Prostate gland (tissue), 2 donors: Measurements from ENCODE around the gene DAP. TPM values are rescaled to one million over a fixed set of nuclear protein-coding genes. Genes with fewer than 3 reads are reported as not detected.
"Not testable (repeated sequence)": the region's sequence is repeated elsewhere in the genome, so short reads cannot be mapped to it uniquely, and the experiment has no call there.

Experiments used
- DNase-seq: peaks from one replicate; pipeline ENCODE4 v3.0.0-alpha.2; 2019; ENCODE audit warnings: low spot score
- H3K27ac ChIP-seq, 2 donors: fragments of 200-600 bp; sonication (generic); 2 replicates each; pipeline ENCODE4 v1.5.1; 2017 to 2019
- H3K27me3 ChIP-seq: fragments of 200-600 bp; sonication (generic); replicated peaks from 2 replicates; pipeline ENCODE4 v1.5.1; 2019; ENCODE audit not compliant: insufficient read depth
- H3K36me3 ChIP-seq, 2 donors: fragments of 200-600 bp; sonication (generic); 1 replicate in 1 of 2; 2 replicates in 1 of 2; pipeline versions ENCODE4 v1.5.1 to v1.8.1; 2017 to 2019
- H3K4me1 ChIP-seq: fragments of 200-600 bp; sonication (generic); replicated peaks from 2 replicates; pipeline ENCODE4 v1.5.1; 2019
- H3K4me3 ChIP-seq, 2 donors: fragments of 200-600 bp; sonication (generic); 2 replicates each; pipeline ENCODE4 v1.5.1; 2017 to 2019
- H3K9me3 ChIP-seq: fragments of 200-600 bp; sonication (generic); 2 replicates; pipeline ENCODE4 v1.5.1; 2017
- CTCF ChIP-seq, 4 experiments: fragments of 200-600 bp in 2 of 4; fragments of 450-650 bp in 2 of 4; sonication (generic) in 2 of 4; IDR thresholded peaks; 1 replicate in 3 of 4; 2 replicates in 1 of 4; pipeline ENCODE4 v1.5.1; 2016 to 2019; ENCODE audit warnings: antibody characterized with exemption in 4 of 4, mild to moderate bottlenecking in 2 of 4, moderate library complexity in 2 of 4
- POLR2A ChIP-seq: fragments of 450-650 bp; IDR thresholded peaks from one replicate; pipeline ENCODE4 v1.6.1; 2016; ENCODE audit warnings: antibody characterized with exemption, mild to moderate bottlenecking
- POLR2AphosphoS5 ChIP-seq: sonication (generic); formaldehyde crosslinking; IDR thresholded peaks from one replicate; pipeline ENCODE4 v1.6.1; 2017; ENCODE audit warnings: antibody characterized with exemption
- WGBS: methylation state at CpG from one replicate; pipeline ENCODE4 v1.1.5; 2018; 5-methylcytosine and 5-hydroxymethylcytosine counted together
- intact Hi-C: fragments of 100-400 bp; cut with DNase I; formaldehyde crosslinking; loops from one replicate; pipeline ENCODE4 v1.14.2; 2022
- small RNA-seq, 2 donors: library from RNA; depleted of rRNA; stranded (forward); fragments of <200 nt; gene quantifications; one replicate each; pipeline ENCODE3, GENCODE V24; 2016
- total RNA-seq, 2 donors: library from RNA; depleted of rRNA; stranded (reverse); fragments of >200 nt; gene quantifications; one replicate each; pipeline ENCODE4 v1.1.0, GENCODE V29; 2016

DAP gene
- total RNA-seq, 2 donors from 2014 or later = 86.2 to 111 TPM

DNA sequence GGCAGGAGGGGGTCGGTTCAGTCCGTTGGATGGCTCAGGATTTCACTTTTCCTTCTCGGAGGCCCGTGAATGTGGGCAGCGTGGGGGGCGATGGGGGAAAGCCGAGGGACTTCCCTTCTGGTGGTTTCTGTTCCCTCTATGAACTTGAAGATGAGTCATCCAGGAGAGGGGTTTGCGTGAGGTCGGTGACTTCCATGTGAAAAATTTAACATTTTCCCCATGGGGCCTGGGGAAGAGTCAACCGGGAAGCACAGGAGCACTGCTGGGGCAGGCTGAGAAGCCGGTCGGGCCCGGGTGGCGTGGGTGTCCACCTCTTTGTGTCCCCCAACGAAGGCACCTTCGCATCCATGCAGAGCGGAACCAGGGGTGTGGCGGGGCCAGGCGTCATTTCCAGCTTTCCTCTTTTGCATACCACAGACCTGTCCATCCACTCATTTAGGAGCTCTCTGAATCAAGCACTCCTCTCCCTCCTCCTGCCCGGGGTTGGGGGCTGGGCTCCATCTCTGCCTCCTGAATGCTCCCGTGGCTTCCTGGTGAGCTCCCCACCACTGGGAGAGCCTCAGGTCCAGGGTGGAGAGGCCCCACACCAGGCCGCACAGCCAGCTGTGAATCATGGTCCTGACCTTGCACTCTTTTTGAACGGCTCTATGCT is 128.8 kb downstream of the DAP start:
- H3K9me3 ChIP-seq = no peaks in the 10 kb centered on the region
- 78% methylated on average over 23 of the region's 23 CpGs for WGBS
- H3K27me3 ChIP-seq = no peaks in the 10 kb centered on the region
- H3K4me1 ChIP-seq = peaks cover 3% of the 10 kb centered on the region
- H3K27ac ChIP-seq = no peak overlapping the region
- TF ChIP-seq POLR2AphosphoS5 (no peak), CTCF (IDR thresholded peaks at IDR 0.05) (no peak), POLR2A (no peak)
- intact Hi-C loops = no loop called here
- no peak for DNase-seq
- H3K36me3 ChIP-seq = no peaks in the 10 kb centered on the region
- H3K4me3 ChIP-seq = no peak overlapping the region

- Histone ChIP-seq H3K4me3 (no peak overlapping the region), H3K4me1 (peaks cover 9% of the 10 kb centered on the region), H3K36me3 (no peaks in the 10 kb centered on the region), H3K27me3 (no peaks in the 10 kb centered on the region), H3K9me3 (no peaks in the 10 kb centered on the region), H3K27ac (no peak overlapping the region)
- TF ChIP-seq POLR2AphosphoS5 (no peak), CTCF (IDR thresholded peaks at IDR 0.05) (no peak), POLR2A (no peak)
- DNase-seq = no peak
- intact Hi-C loops = no loop called here
- 85% methylated on average over 18 of the region's 18 CpGs for WGBS
These were observed 129.6 kb downstream of the DAP start for GRCh38 chr5:10631316-10631996.

GRCh38 chr5:10630744-10631143 is 130.3 kb downstream of the DAP start:
- H3K36me3 ChIP-seq, H3K4me1 ChIP-seq, H3K9me3 ChIP-seq, DNase-seq, intact Hi-C loops, H3K27me3 ChIP-seq, H3K4me3 ChIP-seq, H3K27ac ChIP-seq: not testable (repeated sequence)
- WGBS = 94% methylated on average over 4 of the region's 4 CpGs

DNA sequence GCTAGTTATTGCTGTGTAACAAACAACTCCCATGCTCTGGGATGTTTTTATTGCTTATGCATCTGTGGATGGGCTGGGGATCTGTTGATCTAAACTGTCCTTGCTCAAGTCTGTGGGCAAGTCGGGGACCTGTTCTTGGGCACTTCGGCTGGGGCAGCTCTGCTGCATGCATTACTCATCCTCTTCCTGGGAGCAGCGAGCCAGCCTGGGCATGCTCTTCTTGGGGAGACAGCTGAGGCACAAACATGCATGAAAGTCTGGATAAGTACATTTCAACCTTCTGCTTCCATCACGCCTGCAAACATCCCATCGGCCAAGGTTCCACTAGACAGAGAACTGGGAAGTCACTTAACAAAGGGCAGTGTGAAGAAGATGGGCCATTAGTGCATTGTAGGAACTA is 130.9 kb downstream of the DAP start:
- Histone ChIP-seq H3K9me3 (no peaks in the 10 kb centered on the region), H3K4me1 (peaks cover 9% of the 10 kb centered on the region), H3K36me3 (no peaks in the 10 kb centered on the region), H3K4me3 (no peak overlapping the region), H3K27ac (no peak overlapping the region), H3K27me3 (no peaks in the 10 kb centered on the region)
- WGBS = 83% methylated on average over 5 of the region's 5 CpGs
- no peak for DNase-seq
- no peak for TF ChIP-seq POLR2AphosphoS5
- TF ChIP-seq CTCF (IDR thresholded peaks at IDR 0.05) = no peak
- TF ChIP-seq POLR2A = no peak
- intact Hi-C loops = no loop called here

DNA sequence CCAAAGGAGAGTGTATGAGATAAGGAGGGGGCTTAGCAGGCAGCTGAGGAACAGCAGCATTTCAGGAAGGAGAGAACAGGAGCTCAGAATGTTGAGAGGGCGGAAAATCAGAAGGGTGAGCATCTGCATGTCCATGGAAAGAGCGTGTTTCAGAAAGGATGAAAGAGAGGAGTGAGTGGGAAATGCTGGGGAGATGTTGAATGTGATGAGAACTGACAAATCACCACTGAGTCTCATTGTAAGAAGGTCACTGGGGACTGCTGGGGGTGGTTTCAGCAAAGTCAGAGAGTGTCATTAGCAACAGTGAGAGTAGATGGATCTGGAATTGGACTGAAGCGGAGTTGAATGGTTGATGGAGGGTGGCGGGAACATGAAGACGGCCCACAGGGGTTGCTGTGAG is 131.4 kb downstream of the DAP start:
- 90% methylated on average over 5 of the region's 5 CpGs for WGBS
- no peaks in the 10 kb centered on the region for H3K9me3 ChIP-seq
- TF ChIP-seq CTCF (IDR thresholded peaks at IDR 0.05) = no peak
- TF ChIP-seq POLR2AphosphoS5 = no peak
- no peak for TF ChIP-seq POLR2A
- H3K27me3 ChIP-seq = no peaks in the 10 kb centered on the region
- H3K4me3 ChIP-seq = no peak overlapping the region
- H3K27ac ChIP-seq = no peak overlapping the region
- no peaks in the 10 kb centered on the region for H3K36me3 ChIP-seq
- no peak for DNase-seq
- intact Hi-C loops = loop anchor here (2.0 to 5.0 kb wide), 3 partner anchors 177 to 342 kb away; partner anchors contain the start of gene MARCHF6
- peaks cover 9% of the 10 kb centered on the region for H3K4me1 ChIP-seq

Small RNA genes lying within 50 kb of the gene (small RNA-seq; reads per million reads assigned to genes)
- gene AC012629.4 = 0 reads per million in 2 donors

Other genes starting within 250 kb of the DAP start
- gene ANKRD33B, start 197.2 kb downstream of the DAP start, total RNA-seq = 1 to 10 TPM; 4.1 to 7.4 TPM